ENCODE results near the gene CGB5.

CGB5 gene

DNA sequence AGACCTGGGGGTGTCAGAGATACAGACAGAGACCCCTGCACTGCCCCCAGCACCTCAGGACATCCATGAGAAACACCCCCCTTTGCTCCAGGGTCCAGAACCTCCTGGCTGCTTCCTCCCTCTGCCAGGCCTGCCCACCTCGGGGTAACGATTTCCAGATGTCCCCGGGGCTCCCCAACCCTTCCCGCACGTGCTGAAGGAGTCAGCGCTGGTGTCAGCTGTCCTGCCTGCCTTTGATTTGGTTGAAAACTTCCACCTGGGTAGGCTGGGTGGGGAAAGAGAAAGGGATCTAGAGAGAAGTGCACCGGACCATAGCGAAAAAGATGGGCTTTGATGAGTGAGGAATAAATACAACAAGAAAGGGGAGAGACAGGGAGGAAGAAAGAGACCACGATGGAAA lies 15.4 kb downstream of the CGB5 start:
- no peak for DNase-seq

DNA sequence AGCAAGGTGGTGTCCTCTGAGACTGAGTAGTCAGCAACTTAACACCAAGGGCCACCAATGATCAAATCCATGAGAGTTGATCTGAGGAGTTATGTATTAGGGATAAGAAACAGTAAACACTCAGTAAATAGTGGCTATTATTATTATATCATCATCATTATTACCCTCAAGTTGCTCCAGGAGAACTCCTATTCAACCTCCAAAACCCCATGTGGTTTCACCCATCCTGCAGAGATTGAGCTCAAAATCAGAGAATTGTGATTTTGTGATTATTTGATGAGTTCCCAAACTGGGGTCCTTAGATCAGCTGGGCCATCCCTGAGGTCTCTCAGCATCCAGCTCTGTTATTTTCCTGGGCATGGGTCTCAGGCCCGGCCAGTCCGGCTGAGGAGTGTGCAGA lies 17.4 kb downstream of the CGB5 start:
- DNase-seq: no peak

DNA sequence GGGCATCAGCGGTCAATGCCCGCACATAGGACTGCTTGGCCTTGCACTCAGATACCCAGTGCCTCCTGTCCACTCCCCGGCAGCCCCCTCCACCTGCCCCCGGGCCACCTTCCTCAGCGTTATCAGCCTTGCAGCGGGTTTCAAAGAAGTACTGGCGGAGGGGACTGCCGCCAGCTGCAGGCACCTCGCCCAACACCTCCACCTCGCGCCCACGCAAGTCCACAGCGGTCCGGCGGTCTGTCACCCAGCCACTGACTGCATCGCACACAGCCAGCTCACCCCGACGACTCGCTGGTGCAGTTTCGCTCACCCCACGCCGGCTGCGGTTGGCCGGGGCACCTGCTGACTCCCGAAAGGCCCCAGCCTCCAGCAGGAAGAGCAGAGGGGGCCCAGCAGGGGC lies 17.8 kb downstream of the CGB5 start:
- DNase-seq: no peak

DNA sequence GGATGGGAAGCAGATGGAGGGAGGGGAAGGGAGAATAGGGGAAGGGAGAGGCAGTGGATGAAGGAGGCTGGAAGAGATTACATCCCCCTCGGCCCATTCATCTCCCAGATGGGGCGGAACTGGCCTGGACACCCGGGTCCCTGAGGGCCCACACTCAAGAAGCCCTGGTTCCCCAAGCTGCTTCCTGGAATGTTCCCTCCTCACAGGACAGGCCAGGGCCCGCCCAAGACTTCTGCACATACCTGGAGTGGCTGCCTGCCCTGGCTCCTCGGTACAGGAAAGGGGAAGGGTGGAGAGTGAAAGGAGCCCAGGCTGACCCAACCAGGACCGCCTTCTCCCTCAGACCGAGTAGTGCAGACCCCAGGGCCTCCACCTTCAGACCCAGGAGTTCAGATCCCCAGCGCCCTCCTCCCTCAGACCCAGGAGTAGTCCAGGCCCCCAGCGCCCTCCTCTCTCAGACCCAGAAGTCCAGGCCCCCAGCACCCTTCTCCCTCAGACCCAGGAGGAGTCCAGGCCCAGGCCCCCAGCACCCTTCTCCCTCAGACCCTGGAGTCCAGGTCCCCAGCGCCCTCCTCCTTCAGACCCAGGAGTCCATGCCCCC lies 20.5 kb downstream of the CGB5 start:
- no peak for DNase-seq

GRCh38 chr19:49064768-49065611 lies 21.3 kb downstream of the CGB5 start, which contains the start of gene NTF4:
Gene NTF4, minus strand, starts transcription at chr19:49064818. Its CDS starts 2,821 bp downstream, at chr19:49061997.
- no peak for DNase-seq

DNA sequence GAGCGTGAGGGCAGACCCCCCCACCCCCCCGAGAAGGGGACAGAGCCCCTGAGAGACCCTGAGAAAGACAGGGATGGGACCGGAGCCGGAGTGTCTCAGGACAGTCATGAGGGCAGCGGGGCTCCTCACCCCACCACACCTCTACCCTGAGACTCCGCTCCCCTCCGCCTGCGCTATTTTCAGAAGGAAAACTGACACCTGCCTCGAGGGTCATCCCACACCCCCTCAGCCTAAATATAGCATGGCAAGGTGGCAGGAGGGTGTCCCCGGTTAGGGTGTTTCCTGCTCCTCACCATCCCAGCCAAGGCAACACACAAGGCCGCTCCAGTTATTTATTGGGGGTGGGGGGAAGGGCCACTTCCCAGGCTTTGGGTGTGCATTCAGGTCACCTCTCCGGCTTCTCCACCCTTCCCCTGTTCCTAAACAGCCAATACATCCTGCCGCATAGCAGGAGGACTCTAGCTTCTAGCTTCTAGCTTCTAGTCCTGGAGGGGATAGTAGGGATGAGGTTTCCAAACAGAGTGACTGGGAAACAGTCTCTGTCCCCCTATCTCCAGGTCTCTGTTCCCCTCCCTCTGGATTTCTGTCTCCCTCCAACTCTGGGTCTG lies 22.4 kb downstream of the CGB5 start:
- DNase-seq: no peak

- DNase-seq: no peak
Observed at GRCh38 chr19:49067554-49067953, 23.9 kb downstream of the CGB5 start.

- no peak for DNase-seq
Observed at GRCh38 chr19:49069026-49069425, 25.4 kb downstream of the CGB5 start.

GRCh38 chr19:49070416-49070815 lies 26.8 kb downstream of the CGB5 start:
- no peak for DNase-seq

DNA sequence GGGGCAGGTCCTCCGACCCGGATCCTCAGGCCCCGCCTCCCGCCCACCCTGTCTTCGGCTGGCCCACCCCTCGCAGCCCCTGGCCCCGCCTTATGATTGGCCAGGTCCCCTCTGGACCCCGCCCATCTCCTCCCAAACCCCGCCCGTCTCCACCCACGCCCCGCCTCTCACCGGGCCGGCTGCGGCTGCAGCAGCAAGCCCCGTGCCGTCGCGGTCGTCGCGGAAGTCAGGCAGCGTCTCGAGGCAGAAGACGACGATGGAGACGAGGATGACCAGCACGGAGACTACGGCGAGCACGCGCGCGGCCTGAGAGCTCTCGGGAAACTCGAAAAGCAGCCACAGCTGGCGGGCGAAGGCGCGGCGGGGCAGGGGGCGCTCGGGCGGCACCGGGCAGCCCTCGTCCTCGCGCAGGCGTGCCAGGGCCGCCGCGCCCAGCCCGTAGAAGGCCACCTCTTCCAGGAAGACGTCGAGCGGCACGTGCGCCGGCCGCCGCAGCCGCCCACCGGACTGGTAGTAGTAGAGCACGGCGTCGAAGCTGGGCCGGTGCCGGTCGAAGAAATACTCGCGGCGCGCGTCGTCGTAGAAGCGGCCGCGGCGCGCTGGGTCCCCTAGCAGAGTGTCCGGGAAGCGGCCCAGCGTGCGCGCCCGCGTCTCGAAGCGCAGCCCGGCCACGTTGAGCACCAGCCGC lies 28.4 kb downstream of the CGB5 start:
- DNase-seq: peak; percentile 19

- peak; percentile 16 for DNase-seq
Observed at GRCh38 chr19:49073514-49074378, 30.1 kb downstream of the CGB5 start.

DNA sequence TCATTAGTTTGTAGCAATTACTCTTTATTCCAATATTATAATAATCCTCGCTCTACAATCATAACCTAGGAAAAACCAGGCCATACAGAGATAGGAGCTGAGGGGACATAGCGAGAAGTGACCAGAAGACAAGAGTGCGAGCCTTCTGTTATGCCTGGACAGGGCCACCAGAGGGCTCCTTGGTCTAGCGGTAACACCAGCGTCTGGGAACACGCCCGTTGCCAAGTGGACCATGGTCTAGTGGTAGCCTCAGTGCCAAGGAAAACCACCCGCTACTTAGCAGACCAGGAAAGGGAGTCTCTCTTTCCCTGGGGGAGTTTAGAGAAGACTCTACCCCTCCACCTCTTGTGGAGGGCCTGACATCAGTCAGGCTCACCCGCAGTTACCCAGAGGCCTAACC lies 31.2 kb downstream of the CGB5 start:
- DNase-seq: peak; percentile 35

DNA sequence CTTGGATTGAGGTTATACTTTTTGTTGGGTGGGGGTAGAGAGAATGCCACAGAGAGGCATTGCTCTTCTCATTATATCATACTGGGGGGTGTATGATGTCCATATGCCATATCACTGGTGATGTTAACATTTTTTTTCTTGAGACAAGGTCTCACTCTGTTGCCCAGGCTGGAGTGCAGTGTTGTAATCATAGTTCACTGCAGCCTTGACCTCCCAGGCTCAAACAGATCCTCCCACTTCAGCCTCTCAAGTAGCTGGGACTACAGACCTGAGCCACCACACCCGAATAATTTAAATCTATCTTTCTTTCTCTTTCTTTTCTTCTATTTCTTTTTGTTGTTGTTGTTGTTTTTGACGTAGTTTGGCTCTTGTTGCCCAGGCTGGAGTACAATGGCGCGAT lies 36.7 kb downstream of the CGB5 start:
- no peak for DNase-seq

GRCh38 chr19:49081273-49081672 lies 37.6 kb downstream of the CGB5 start:
- DNase-seq: no peak

GRCh38 chr19:49084206-49085019 lies 40.8 kb downstream of the CGB5 start:
- DNase-seq: no peak

- peak; percentile 100 for DNase-seq
Observed at GRCh38 chr19:49085020-49085867, 41.6 kb downstream of the CGB5 start, which contains the start of gene SNRNP70. Gene SNRNP70, plus strand, starts transcription at chr19:49085451. Its CDS starts 964 bp downstream, at chr19:49086415.

- no peak for DNase-seq
Observed at GRCh38 chr19:49085868-49086232, 42.2 kb downstream of the CGB5 start.

GRCh38 chr19:49086296-49086695 lies 42.6 kb downstream of the CGB5 start:
- no peak for DNase-seq

DNA sequence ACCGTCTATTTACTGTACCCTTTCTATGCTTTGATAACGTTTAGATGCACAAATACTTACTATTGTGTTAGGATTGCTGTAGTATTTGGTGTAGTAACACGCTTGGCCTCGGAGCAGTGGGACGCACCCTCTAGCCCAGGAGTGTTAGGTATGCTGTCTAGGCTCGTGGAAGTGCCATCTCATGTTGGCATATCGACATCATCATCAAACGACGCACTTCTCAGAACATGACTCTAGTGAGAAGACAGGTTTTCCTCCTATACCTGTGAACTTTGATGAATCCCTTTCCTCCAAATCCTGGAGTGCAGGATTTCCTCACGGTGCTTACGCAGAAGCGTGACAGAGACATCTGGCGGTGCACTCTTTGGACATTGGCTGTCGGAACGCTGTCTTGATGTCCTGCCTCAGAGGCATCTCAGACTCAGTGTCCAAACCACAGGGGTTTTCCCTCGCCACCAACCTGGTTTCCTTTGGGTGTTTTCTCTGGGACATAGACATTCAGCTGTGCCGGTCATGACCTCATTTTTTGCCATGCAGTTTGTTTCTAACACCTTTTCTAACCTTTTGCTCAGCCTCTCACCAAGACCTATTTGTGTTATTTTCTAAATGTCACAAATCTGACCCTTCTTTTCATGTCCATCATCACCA lies 47.9 kb downstream of the CGB5 start:
- peak; percentile 23 for DNase-seq

DNA sequence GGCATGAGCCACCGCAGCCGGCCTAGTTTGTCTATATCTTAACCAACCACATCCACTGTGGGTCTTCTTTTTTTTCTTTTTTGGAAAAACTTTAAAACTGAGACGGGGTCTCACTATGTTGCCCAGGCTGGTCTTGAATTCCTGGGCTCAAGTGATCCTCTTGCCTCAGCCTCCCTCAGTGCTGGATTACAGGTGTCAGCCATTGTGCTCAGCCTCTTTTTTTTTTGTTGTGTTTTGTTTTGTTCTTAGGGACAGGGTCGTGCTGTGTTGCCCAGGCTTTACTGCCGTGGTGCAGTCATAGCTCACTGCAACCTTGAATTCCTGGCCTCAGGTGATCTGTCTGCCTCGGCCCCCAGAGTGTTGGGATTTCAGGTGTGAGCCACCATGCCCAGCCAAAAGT lies 49.0 kb downstream of the CGB5 start:
- no peak for DNase-seq

Data from activated CD4-positive, alpha-beta T cell treated with anti-CD3 and anti-CD28 coated beads, Interleukin-2, Interleukin-6, amounts not matched to agents 100 ng/mL and 50 ng/mL, durations not matched to agents 16 hours and 8 hours (primary cell).